GM10266 (cell line): ENCODE data around the gene FUBP3.

Experiments
- DNase-seq: peaks from one replicate; pipeline ENCODE4 v3.0.0; 2012; ENCODE audit errors: extremely low spot score
- TF ChIP-seq, protein P1 (sequence below): IDR thresholded peaks from 2 replicates; pipeline ENCODE4 v1.5.1; 2012; ENCODE audit warnings: mild to moderate bottlenecking, low read depth; ENCODE audit not compliant: control insufficient read depth, insufficient read depth; ENCODE audit errors: missing control alignments

FUBP3 gene

GRCh38 chr9:130576176-130576575 is 3.2 kb upstream of the FUBP3 start:
- TF ChIP-seq, protein P1, sequence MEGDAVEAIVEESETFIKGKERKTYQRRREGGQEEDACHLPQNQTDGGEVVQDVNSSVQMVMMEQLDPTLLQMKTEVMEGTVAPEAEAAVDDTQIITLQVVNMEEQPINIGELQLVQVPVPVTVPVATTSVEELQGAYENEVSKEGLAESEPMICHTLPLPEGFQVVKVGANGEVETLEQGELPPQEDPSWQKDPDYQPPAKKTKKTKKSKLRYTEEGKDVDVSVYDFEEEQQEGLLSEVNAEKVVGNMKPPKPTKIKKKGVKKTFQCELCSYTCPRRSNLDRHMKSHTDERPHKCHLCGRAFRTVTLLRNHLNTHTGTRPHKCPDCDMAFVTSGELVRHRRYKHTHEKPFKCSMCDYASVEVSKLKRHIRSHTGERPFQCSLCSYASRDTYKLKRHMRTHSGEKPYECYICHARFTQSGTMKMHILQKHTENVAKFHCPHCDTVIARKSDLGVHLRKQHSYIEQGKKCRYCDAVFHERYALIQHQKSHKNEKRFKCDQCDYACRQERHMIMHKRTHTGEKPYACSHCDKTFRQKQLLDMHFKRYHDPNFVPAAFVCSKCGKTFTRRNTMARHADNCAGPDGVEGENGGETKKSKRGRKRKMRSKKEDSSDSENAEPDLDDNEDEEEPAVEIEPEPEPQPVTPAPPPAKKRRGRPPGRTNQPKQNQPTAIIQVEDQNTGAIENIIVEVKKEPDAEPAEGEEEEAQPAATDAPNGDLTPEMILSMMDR, result no peak
- no peak for DNase-seq

- TF ChIP-seq, protein P1, result no peak
- DNase-seq, result no peak
These were observed 524 bp downstream of the FUBP3 start for GRCh38 chr9:130579738-130580463.

- TF ChIP-seq, protein P1, result no peak
- DNase-seq, result no peak
These were observed 2.4 kb downstream of the FUBP3 start for GRCh38 chr9:130581766-130582165.

- TF ChIP-seq, protein P1, result no peak
- no peak for DNase-seq
These were observed 3.9 kb downstream of the FUBP3 start for GRCh38 chr9:130583271-130583670.

DNA sequence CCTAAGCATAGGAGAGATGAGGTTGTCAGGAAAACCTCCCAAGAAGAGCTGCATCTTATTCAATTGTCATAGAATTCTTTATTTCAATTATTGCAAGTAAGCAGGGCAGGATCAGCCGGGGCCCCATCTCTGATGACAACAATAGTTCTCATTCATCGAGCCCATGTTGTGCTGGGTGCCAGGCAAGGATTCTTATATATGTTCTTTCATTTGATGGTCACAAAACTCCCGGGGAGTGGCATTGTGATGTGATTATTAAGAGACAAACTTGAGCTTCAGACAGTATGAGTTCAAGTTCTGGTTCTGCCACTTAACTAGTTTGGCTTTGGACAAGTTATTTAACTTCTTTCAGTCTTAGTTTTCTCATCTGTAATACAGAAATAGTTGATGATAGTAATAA is 8.5 kb downstream of the FUBP3 start:
- no peak for DNase-seq
- TF ChIP-seq, protein P1, result no peak

DNA sequence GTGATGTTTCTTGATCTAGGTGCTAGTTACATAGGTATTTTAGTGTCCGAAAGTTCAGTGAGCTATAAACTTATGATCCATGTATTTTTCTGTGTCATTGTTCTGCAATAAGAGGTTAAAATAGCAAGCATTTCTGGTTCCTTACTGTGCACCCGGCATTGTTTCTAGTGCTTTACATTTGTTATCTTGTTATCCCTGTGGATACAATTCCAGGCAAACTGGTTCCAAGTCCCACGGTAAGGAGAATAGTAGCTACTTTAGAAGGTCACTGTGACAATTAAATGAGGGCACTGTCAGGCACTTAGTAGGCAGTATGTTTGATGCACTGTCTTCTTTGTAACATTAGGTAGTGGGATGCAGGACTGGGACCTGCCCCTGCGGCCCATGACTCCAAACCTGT is 9.0 kb downstream of the FUBP3 start:
- DNase-seq, result no peak
- TF ChIP-seq, protein P1, result no peak

DNA sequence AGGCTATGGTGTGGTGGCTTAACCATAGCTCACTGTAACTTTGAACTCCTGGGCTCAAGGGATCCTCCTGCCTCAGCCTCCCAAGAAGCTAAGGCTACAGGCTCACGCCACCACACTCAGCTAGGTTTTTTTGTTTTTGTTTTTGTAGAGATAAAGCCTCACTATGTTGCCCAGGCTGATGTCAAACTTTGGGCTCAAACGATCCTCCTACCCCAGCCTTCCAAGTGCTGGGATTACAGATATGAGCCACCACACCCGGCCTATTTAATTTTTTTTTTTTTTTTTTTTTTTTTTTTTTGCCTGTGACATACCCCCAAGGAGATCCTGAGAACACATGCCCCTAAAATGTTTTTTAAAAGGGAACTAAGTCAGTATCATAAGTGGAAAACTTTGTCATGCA is 10.4 kb downstream of the FUBP3 start:
- no peak for DNase-seq
- TF ChIP-seq, protein P1, result no peak
